GM12864 (cell line): ENCODE results near the gene SGTB.

Experiments used
- DNase-seq: peaks from one replicate; pipeline ENCODE4 v3.0.0-alpha.2; 2011; ENCODE audit warnings: low read depth
- H3K4me3 ChIP-seq: 2 replicates; pipeline ENCODE4 v1.5.1; 2011; ENCODE audit warnings: mild to moderate bottlenecking, low read depth, low read length, control low read depth
- TF ChIP-seq, protein P1 (sequence below): IDR thresholded peaks from 2 replicates; pipeline ENCODE4 v1.5.1; 2011; ENCODE audit warnings: low read depth, mild to moderate bottlenecking, moderate library complexity, low read length, control low read depth, inconsistent platforms; ENCODE audit errors: missing control alignments

SGTB gene

DNA sequence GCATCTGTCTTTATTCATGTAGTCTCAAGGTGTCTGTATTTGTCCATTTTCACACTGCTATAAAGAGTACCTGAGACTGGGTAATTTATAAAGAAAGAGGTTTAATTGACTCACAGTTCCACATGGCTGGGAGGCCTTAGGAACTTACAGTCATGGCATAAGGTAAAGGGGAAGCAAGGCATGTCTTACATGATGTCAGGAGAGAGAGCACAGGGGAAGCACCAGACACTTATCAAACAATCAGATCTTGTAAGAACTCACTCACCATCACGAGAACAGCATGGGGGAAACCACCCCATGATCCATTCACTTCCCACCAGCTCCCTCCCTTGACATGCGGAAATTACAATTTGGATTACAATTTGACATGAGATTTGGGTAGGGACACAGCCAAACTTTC, 44.3 kb upstream of the SGTB start:
- no peak for DNase-seq
- TF ChIP-seq, protein P1, sequence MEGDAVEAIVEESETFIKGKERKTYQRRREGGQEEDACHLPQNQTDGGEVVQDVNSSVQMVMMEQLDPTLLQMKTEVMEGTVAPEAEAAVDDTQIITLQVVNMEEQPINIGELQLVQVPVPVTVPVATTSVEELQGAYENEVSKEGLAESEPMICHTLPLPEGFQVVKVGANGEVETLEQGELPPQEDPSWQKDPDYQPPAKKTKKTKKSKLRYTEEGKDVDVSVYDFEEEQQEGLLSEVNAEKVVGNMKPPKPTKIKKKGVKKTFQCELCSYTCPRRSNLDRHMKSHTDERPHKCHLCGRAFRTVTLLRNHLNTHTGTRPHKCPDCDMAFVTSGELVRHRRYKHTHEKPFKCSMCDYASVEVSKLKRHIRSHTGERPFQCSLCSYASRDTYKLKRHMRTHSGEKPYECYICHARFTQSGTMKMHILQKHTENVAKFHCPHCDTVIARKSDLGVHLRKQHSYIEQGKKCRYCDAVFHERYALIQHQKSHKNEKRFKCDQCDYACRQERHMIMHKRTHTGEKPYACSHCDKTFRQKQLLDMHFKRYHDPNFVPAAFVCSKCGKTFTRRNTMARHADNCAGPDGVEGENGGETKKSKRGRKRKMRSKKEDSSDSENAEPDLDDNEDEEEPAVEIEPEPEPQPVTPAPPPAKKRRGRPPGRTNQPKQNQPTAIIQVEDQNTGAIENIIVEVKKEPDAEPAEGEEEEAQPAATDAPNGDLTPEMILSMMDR: no peak
- H3K4me3 ChIP-seq: no peak overlapping the region

DNA sequence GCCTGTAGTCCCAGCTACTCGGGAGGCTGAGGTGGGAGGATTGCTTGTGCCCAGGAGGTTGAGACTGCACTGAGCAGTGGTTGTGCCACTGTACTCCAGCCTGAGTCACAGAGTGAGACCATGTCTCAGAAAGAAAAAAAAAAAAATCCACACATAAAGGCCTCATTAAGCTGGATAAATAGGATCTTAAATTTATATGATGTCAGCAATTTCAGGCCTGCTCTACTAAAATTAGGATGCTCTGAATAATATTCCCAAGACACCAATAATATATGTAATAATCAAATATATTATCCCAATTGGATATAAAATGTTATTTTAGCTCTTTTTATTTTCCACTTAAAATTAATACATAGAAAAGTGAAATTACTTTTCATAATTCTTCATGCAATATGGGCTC, 43.7 kb upstream of the SGTB start:
- no peak for DNase-seq
- TF ChIP-seq, protein P1: no peak
- no peak overlapping the region for H3K4me3 ChIP-seq

DNA sequence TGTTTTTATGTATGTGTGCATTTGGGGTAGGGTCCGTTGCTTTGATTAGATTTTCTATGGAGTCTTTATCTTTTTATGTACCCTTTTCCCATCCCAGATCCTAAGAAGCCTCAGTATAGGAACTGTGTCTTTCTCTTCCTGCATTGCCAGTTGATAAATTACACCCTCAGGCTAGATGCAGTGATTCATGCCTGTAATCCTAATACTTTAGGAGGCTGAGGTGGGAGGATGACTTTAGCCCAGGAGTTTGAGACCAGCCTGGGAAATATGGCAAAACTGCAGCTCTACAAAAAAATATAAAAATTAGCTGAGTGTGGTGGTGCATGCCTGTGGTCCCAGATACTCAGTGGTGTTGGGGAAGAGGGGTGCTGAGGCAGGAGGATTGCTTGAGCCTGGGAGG, 40.3 kb upstream of the SGTB start:
- TF ChIP-seq, protein P1: no peak
- no peak for DNase-seq
- H3K4me3 ChIP-seq: no peak overlapping the region

DNA sequence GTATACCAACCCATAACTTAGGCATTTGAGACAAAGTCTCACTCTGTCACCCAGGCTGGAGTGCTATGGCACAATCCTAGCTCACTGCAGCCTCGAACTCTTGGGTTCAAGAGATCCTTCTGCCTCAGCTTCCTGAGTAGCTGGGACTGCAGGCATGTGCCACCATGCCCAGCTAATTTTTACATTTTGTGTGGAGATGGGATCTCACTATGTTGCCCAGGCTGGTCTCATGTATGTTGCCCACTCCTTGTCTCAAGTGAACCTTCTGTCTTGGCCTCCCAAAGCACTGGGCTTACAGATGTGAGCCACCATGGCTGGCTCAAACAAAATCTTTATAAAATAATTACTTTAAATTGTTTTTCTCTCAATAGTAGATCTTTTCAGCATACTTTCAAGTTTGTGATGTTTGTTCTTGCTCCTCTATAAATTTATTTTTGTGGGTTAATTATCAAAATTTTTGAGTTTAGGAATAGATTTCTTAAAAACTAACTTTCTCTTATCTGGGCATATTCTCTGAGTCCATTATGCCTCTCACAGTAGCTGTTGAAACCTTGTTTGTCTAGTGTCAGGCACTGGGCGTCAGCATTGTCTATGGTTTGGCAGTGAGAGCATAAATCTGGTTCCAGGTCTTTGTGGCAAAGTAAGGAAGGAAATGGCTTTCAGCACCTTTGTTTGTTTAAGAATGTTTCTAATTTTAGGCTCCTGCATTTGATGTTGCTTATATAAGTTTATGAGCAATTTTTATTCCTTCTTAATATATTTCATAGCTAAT, 38.8 kb upstream of the SGTB start:
- TF ChIP-seq, protein P1: peak; percentile 33
- no peak overlapping the region for H3K4me3 ChIP-seq
- peak; percentile 15 for DNase-seq

DNA sequence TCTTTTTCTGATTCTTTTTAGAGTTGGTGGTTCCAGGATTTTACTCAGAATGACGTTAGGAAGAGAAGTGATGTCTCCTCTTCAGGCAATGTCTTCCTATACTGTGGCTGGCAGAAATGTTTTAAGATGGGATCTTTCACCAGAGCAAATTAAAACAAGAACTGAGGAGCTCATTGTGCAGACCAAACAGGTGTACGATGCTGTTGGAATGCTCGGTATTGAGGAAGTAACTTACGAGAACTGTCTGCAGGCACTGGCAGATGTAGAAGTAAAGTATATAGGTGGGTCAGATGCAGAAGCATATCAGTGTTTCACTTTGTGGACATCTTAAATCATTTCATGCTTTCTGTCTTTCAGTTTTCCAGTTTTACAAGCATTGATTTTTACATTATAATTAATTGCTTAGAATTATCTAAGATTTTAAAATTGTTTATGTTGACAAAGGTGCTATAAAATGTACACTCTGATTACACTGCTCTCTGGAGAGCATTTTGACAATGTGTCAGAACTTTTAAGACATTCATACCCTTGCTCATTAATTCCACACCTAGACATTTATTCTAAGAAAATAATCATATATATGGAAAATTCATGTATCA, 36.7 kb upstream of the SGTB start:
- DNase-seq: no peak
- TF ChIP-seq, protein P1: no peak
- H3K4me3 ChIP-seq: no peak overlapping the region

DNA sequence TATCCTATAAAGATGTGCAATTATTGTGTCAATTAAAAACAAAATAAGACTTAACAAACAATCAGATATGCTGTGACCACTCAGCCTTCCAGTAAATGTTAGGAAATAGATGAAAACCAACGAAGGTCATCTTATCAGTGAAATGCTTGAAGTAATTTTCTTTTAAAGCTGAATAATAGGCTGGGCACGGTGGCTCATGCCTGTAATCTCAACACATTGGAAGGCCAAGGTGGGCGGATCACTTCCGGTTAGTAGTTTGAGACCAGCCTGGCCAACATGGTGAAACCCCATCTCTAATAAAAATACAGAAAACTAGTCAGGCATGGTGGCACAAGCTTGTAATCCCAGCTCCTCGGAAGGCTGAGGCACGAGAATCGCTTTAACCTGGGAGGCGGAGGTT, 31.3 kb upstream of the SGTB start:
- H3K4me3 ChIP-seq: no peak overlapping the region
- TF ChIP-seq, protein P1: no peak
- DNase-seq: no peak

DNA sequence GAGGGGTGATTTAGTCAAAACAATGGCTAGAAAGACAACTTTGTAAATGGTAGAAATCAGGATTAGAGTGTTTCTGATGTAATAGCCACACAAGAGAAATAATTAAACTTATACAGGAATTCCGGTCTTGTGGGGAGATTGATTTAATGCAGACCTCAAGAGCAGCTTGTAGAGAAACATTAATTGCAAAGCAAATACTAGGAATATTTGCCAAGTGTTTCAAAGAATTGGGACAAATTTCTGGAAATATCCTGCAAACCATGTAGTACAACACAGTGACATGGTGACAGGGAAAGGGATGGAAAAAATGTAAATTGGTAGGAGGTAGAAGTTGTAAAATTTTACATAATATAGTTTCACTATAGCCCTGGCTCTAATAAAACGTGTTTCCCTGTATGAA, 29.0 kb upstream of the SGTB start:
- TF ChIP-seq, protein P1: no peak
- no peak for DNase-seq
- no peak overlapping the region for H3K4me3 ChIP-seq
